ENCODE results near the gene GLIPR1L2.

GLIPR1L2 gene

GRCh38 chr12:75419841-75420240, 29.0 kb downstream of the GLIPR1L2 start:
- no peak overlapping the region for H3K4me2 ChIP-seq (ENCODE audit: low read depth, low read length, poor library complexity, severe bottlenecking)
- no peak overlapping the region for H2AFZ ChIP-seq (ENCODE audit: low read depth, low read length, severe bottlenecking)
- H3K27ac ChIP-seq (ENCODE audit: low read depth, low read length), result no peak overlapping the region
- no peaks in the 10 kb centered on the region for H3K36me3 ChIP-seq (ENCODE audit: low read length)
- TF ChIP-seq CTCF (IDR thresholded peaks at IDR 0.05; ENCODE audit: insufficient read depth, low read length, poor library complexity, severe bottlenecking) (no peak), EZH2phosphoT487 (conservative IDR thresholded peaks at IDR 0.05; ENCODE audit: low read length) (no peak)
- no peaks in the 10 kb centered on the region for H3K79me2 ChIP-seq (ENCODE audit: insufficient read depth, low read length)
- no peaks in the 10 kb centered on the region for H3K9me3 ChIP-seq (ENCODE audit: insufficient read depth, low read length)
- no peaks in the 10 kb centered on the region for H4K20me1 ChIP-seq (ENCODE audit: low read depth, low read length)
- H3F3A ChIP-seq (ENCODE audit: insufficient read depth), result no peaks in the 10 kb centered on the region
- H3K27me3 ChIP-seq (ENCODE audit: low read length), result no peaks in the 10 kb centered on the region
- H3K9me2 ChIP-seq (replicated peaks; ENCODE audit: insufficient read depth, low read length), result no peaks in the 10 kb centered on the region
- no peak overlapping the region for H3K9ac ChIP-seq (ENCODE audit: low read length)
- no peak overlapping the region for H3K4me3 ChIP-seq (ENCODE audit: insufficient read depth, low read length, poor library complexity, severe bottlenecking)

GRCh38 chr12:75427491-75427890, 36.6 kb downstream of the GLIPR1L2 start:
- Histone ChIP-seq H3K79me2 (ENCODE audit: insufficient read depth, low read length) (no peaks in the 10 kb centered on the region), H3K4me2 (ENCODE audit: low read depth, low read length, poor library complexity, severe bottlenecking) (no peak overlapping the region), H3K36me3 (ENCODE audit: low read length) (no peaks in the 10 kb centered on the region), H3K9me2 (replicated peaks; ENCODE audit: insufficient read depth, low read length) (no peaks in the 10 kb centered on the region), H3K9ac (ENCODE audit: low read length) (no peak overlapping the region), H2AFZ (ENCODE audit: low read depth, low read length, severe bottlenecking) (no peak overlapping the region), H4K20me1 (ENCODE audit: low read depth, low read length) (no peaks in the 10 kb centered on the region), H3K4me3 (ENCODE audit: insufficient read depth, low read length, poor library complexity, severe bottlenecking) (no peak overlapping the region), H3F3A (ENCODE audit: insufficient read depth) (no peaks in the 10 kb centered on the region), H3K27ac (ENCODE audit: low read depth, low read length) (no peak overlapping the region), H3K9me3 (ENCODE audit: insufficient read depth, low read length) (peaks cover 8% of the 10 kb centered on the region; the same call in 1 of the 2 replicates), H3K27me3 (ENCODE audit: low read length) (no peaks in the 10 kb centered on the region)
- TF ChIP-seq EZH2phosphoT487 (conservative IDR thresholded peaks at IDR 0.05; ENCODE audit: low read length) (no peak), CTCF (IDR thresholded peaks at IDR 0.05; ENCODE audit: insufficient read depth, low read length, poor library complexity, severe bottlenecking) (no peak)

GRCh38 chr12:75428767-75429166, 37.9 kb downstream of the GLIPR1L2 start:
- H2AFZ ChIP-seq (ENCODE audit: low read depth, low read length, severe bottlenecking), result no peak overlapping the region
- no peaks in the 10 kb centered on the region for H3K79me2 ChIP-seq (ENCODE audit: insufficient read depth, low read length)
- H3K27ac ChIP-seq (ENCODE audit: low read depth, low read length), result no peak overlapping the region
- no peaks in the 10 kb centered on the region for H3K27me3 ChIP-seq (ENCODE audit: low read length)
- peaks cover 8% of the 10 kb centered on the region; the same call in 1 of the 2 replicates for H3K9me3 ChIP-seq (ENCODE audit: insufficient read depth, low read length)
- H3K4me2 ChIP-seq (ENCODE audit: low read depth, low read length, poor library complexity, severe bottlenecking), result no peak overlapping the region
- no peak overlapping the region for H3K9ac ChIP-seq (ENCODE audit: low read length)
- no peaks in the 10 kb centered on the region for H3F3A ChIP-seq (ENCODE audit: insufficient read depth)
- no peaks in the 10 kb centered on the region for H3K36me3 ChIP-seq (ENCODE audit: low read length)
- no peak overlapping the region for H3K4me3 ChIP-seq (ENCODE audit: insufficient read depth, low read length, poor library complexity, severe bottlenecking)
- H3K9me2 ChIP-seq (replicated peaks; ENCODE audit: insufficient read depth, low read length), result no peaks in the 10 kb centered on the region
- TF ChIP-seq EZH2phosphoT487 (conservative IDR thresholded peaks at IDR 0.05; ENCODE audit: low read length) (no peak), CTCF (IDR thresholded peaks at IDR 0.05; ENCODE audit: insufficient read depth, low read length, poor library complexity, severe bottlenecking) (no peak)
- H4K20me1 ChIP-seq (ENCODE audit: low read depth, low read length), result no peaks in the 10 kb centered on the region
